Measurements from ENCODE around the gene EXOC6.

DNA sequence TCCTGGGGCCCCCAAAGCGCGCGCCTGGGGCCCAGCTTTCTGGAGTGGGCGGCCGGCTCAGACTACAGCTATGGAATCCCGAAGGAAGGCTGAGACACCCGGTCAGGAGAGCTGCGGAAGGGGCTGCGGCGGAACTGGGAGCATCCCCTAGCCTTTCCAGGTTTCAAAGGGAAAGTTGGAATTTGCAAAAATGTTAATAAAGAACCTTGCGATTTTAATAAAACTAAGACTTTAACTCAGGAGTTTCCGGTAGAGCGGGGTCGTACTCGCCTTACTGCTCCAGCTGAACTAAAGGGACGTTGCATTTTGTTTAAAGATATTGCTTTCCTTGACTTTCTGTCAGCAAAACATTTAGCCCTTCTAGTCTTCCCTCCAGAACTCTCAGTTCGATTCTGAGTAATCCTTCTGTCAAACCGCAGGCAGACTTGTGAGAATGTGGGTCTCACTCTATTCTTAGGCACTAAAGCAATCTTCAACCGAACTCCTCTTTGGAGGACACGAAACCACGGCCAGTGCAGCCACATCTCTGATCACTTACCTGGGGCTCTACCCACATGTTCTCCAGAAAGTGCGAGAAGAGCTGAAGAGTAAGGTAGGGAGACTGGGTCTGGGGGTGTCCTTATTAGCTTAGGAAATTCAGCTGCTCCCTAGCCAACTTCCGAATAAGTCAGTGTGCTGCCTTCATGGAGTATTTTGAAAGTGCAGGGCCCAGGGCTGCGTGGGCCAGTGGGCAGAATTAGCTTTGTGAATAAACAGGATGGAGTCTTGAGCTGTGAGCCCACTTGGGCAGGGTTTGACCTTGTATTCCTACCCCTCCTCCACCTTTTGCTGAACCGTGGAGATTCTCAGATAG lies 227.3 kb downstream of the EXOC6 start:
- TF ChIP-seq, protein P1, sequence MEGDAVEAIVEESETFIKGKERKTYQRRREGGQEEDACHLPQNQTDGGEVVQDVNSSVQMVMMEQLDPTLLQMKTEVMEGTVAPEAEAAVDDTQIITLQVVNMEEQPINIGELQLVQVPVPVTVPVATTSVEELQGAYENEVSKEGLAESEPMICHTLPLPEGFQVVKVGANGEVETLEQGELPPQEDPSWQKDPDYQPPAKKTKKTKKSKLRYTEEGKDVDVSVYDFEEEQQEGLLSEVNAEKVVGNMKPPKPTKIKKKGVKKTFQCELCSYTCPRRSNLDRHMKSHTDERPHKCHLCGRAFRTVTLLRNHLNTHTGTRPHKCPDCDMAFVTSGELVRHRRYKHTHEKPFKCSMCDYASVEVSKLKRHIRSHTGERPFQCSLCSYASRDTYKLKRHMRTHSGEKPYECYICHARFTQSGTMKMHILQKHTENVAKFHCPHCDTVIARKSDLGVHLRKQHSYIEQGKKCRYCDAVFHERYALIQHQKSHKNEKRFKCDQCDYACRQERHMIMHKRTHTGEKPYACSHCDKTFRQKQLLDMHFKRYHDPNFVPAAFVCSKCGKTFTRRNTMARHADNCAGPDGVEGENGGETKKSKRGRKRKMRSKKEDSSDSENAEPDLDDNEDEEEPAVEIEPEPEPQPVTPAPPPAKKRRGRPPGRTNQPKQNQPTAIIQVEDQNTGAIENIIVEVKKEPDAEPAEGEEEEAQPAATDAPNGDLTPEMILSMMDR (conservative IDR thresholded peaks at IDR 0.05; ENCODE audit: low read length): no peak
- no peak for TF ChIP-seq EZH2phosphoT487 (IDR thresholded peaks at IDR 0.05; ENCODE audit: borderline replicate concordance)

Measured in Loucy (cell line).